ENCODE data around the gene FBXO8.
A peak's percentile ranks its signal among the peaks of the same experiment; 100 is the strongest.
"Not testable (repeated sequence)": the region's sequence is repeated elsewhere in the genome, so short reads cannot be mapped to it uniquely, and the experiment has no call there.

FBXO8 gene

GRCh38 chr4:174283507-174284471 is at the start of gene FBXO8, which contains the start of gene CEP44:
Gene FBXO8, minus strand, starts transcription at chr4:174283667. Its CDS starts 20,575 bp downstream, at chr4:174263092.
Gene CEP44, plus strand, starts transcription at chr4:174283911. Its CDS starts 15,211 bp downstream, at chr4:174299122.
- peak; percentile 80 for DNase-seq

- no peak for DNase-seq
These were observed 49.5 kb upstream of the FBXO8 start for GRCh38 chr4:174332741-174333493.

- no peak for DNase-seq
These were observed 41.3 kb upstream of the FBXO8 start for GRCh38 chr4:174324725-174325124.

DNA sequence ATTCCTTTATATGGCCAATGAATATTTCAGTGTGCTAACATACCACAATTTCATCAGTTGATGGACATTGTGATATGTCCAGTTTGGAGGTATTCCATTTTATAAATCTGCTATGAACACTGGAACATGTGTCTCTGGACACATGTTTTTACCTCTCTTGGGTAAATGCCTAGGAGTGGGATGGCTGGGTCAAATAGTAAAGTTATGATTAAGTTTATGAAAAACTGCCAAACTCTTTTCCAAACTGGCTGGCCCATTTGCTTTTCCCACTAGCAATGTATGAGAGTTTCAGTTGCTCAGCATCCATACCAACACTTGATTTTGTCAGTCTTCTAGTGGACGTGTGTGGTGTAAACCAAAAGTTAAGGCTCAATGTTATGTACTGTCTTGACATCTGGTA is 40.8 kb upstream of the FBXO8 start:
- no peak for DNase-seq

- DNase-seq, result no peak
These were observed 37.2 kb upstream of the FBXO8 start for GRCh38 chr4:174320494-174321199.

DNA sequence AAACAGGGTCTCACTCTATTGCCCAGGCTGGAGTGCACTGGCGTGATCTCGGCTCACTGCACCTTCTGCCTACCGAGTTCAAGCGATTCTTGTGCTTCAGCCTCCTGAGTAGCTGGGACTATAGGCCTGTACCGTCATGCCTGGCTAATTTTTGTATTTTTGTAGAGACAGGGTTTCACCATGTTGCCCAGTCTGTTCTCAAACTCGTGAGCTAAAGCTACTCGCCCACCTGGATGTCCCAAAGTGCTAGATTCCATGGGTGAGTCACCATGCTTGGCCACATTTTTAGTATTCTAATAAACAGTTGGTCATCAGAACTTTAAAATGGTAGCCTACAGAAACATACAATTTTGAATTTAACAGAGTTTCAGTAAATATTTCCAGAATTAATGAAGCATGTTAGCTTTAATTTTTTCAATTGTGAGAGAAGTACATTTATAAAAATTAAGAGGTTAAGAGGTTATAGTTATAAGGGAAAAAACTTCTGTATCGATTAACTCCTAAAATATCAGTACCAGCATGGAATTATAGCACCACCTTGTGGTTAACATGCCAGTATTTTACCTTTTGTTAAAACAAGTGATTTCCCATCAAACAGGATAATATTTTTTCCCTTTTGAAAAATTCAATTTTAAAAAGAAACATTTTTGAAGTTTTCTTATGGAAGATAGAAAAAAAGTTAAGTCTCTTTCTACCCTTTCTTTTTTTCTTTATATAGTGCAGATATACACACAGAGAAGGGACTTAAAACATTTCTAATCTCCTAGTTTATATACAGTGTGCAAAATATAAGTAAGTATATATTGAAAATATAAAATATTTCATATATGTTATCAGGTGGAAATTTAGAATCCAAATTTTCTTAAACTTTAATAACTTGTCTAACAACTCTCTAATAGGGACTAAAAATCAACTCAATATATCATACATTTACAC is 35.6 kb upstream of the FBXO8 start:
- peak; percentile 39 for DNase-seq

GRCh38 chr4:174317531-174317930 is 34.1 kb upstream of the FBXO8 start:
- no peak for DNase-seq

GRCh38 chr4:174316954-174317353 is 33.5 kb upstream of the FBXO8 start:
- DNase-seq, result no peak

DNA sequence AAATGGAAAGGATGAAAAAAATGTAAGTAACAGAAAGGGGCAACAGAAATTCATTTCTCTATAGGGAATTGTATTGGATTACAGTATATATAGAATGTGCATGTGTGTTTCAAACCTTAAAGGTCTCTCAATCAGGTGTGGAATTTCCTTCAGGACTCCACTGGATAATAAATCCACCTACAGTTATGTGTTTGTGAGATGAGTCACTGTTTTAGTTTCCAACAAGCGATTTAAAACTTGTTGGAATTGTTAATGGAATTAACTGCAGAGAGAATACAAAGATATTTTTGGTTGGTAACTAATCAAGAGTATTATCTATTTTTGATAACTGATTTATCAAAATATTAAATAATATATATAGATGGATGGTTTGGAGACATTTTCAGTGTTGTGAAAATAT is 33.1 kb upstream of the FBXO8 start:
- DNase-seq, result no peak

DNA sequence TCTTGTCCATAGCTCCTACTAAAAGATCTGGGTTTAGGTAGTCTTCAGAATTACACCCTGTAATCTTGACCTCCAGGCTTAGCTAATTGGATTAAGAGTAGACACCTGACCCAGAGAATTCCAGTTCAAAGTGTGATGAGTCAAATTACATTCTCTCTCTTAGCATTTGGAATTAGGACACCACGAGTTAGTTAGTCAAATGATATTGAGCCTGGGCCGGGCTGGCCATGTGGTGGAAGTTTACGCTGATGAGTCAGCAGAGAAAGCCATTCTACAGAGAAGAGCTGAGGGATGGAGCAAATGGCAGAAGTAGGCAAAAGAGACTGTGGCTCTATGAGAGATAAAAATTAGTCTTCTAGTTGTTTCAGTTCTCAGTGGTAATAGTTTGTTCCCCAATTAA is 31.3 kb upstream of the FBXO8 start:
- no peak for DNase-seq

DNA sequence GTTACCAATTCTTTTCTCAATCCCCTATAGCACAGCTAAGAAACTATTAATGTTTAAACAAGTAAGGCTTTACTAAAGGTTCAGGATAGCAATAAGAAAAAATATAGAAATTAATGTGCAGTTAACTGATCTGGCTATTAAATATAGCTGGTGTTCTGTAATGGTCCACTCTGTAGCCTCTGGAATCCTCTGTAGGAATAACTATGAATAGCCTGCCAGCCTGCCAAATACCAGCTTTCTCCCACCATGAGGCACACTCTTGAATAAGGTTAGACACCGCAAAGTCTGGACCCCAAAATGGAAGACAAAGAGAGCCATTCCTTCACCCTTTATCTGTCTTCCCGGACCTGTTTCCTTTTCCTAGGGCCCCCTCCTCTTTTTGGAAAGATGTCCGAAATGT is 30.8 kb upstream of the FBXO8 start:
- DNase-seq, result no peak

GRCh38 chr4:174312993-174313392 is 29.5 kb upstream of the FBXO8 start:
- DNase-seq, result no peak

DNA sequence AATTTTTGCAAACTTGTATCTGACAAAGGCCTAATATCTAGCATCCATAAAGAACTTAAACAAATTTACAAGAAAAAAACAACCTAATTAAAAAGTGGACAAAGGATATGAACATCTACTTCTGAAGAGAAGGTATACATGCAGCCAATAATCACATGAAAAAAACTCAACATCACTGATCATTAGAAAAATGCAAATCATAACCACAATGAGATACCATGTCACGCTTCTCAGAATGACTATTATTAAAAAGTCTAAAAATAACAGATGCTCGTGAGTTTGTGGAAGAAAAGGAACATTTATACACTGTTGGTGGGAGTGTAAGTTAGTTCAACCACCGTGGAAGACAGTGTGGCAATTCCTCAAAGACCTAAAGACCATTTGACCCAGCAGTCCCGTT is 24.2 kb upstream of the FBXO8 start:
- DNase-seq, result no peak

DNA sequence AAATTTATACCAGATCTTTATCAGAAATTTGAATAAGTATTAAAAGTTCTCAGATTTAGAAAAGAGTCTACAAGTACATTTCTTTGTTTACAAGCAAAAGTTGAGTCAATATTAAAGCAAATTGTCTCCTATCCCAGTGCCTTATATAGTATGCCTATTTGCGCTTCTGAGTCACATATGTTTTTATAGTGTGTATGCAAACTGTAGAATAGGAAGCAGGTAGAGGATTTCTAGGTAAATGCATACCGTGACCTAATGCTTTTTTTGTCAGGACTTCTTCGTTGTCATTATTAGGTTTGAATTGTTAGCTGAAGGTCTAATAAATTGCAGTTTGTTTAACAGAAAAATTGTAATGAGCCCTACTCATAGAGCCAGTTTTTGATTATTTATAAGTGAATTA is 22.5 kb upstream of the FBXO8 start:
- DNase-seq, result no peak

GRCh38 chr4:174304664-174305063 is 21.2 kb upstream of the FBXO8 start:
- no peak for DNase-seq

GRCh38 chr4:174303687-174304086 is 20.2 kb upstream of the FBXO8 start:
- no peak for DNase-seq

DNA sequence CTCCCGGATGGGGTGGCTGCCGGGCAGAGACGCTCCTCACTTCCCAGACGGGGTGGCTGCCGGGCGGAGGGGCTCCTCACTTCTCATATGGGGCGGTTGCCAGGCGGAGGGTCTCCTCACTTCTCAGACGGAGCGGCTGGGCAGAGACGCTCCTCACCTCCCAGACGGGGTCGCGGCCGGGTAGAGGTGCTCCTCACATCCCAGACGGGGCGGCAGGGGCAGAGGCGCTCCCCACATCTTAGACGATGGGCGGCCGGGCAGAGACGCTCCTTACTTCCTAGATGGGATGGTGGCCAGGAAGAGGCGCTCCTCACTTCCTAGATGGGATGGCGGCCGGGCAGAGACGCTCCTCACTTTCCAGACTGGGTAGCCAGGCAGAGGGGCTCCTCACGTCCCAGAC is 11.7 kb upstream of the FBXO8 start:
- not testable (repeated sequence) for DNase-seq

DNA sequence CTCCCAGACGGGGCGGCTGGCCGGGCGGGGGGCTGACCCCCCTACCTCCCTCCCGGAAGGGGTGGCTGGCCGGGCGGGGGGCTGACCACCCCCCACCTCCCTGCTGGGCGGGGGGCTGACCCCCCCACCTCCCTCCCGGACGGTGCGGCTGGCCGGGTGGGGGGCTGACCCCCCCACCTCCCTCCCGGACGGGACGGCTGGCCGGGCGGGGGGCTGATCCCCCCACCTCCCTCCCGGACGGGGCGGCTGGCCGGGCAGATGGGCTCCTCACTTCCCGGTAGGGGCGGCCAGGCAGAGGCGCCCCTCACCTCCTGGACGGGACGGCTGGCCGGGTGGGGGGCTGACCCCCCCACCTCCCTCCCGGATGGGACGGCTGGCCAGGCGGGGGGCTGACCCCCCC is 11.2 kb upstream of the FBXO8 start:
- DNase-seq, result not testable (repeated sequence)

GRCh38 chr4:174292473-174292872 is 9.0 kb upstream of the FBXO8 start:
- no peak for DNase-seq

DNA sequence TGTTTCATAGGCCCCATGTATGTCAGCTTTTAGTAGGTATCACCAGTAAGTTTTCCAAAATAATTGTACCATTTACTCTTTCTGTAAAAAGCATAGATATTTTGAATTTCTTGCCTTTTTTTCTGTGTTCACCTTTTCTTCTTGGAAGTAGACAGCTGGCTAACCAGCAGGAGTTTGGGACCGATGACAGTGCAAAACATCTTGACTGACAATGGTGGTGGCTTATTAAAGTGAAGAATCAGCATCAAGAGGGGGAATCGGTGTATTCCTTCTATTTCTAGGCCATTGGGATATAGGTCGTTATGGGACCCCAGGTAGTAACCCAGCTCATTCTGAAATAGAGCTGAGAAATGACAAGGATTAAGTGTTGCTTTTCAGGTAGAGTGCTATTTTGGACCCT is 3.4 kb upstream of the FBXO8 start:
- no peak for DNase-seq

- DNase-seq, result no peak
These were observed 1.0 kb upstream of the FBXO8 start for GRCh38 chr4:174284487-174284886.
